GM21737 (cell line): ENCODE data around the gene AXIN2.

Experiments
- ATAC-seq: cut with Tn5 transposase; IDR thresholded peaks from one replicate; pipeline ENCODE4 v1.9.1; 2021; ENCODE audit warnings: mild to moderate bottlenecking, moderate library complexity; ENCODE audit not compliant: unreplicated experiment

The AXIN2 gene

GRCh38 chr17:65561452-65562205 lies at the start of gene AXIN2:
TSS of gene AXIN2 (minus strand) at chr17:65561648. CDS start at chr17:65558620, 3,028 bp downstream.
- ATAC-seq: peak; percentile 72

- ATAC-seq: no peak
These were observed 48.3 kb upstream of the AXIN2 start for GRCh38 chr17:65609749-65610148.

- no peak for ATAC-seq
These were observed 47.8 kb upstream of the AXIN2 start for GRCh38 chr17:65609286-65609685.

GRCh38 chr17:65604070-65604469 lies 42.6 kb upstream of the AXIN2 start:
- no peak for ATAC-seq

GRCh38 chr17:65601881-65602280 lies 40.4 kb upstream of the AXIN2 start:
- no peak for ATAC-seq

GRCh38 chr17:65601145-65601544 lies 39.7 kb upstream of the AXIN2 start:
- ATAC-seq: no peak

GRCh38 chr17:65600518-65600917 lies 39.1 kb upstream of the AXIN2 start:
- no peak for ATAC-seq

- ATAC-seq: no peak
These were observed 38.2 kb upstream of the AXIN2 start for GRCh38 chr17:65599650-65600049.

GRCh38 chr17:65598746-65599145 lies 37.3 kb upstream of the AXIN2 start:
- ATAC-seq: no peak

GRCh38 chr17:65595071-65595656 lies 33.7 kb upstream of the AXIN2 start:
- ATAC-seq: no peak

GRCh38 chr17:65593855-65594845 lies 32.7 kb upstream of the AXIN2 start:
- no peak for ATAC-seq

GRCh38 chr17:65593092-65593854 lies 31.8 kb upstream of the AXIN2 start:
- ATAC-seq: no peak

- ATAC-seq: no peak
These were observed 30.9 kb upstream of the AXIN2 start for GRCh38 chr17:65592125-65592965.

GRCh38 chr17:65589321-65589720 lies 27.9 kb upstream of the AXIN2 start:
- ATAC-seq: no peak

GRCh38 chr17:65588181-65588808 lies 26.8 kb upstream of the AXIN2 start:
- no peak for ATAC-seq

GRCh38 chr17:65587534-65588180 lies 26.2 kb upstream of the AXIN2 start:
- ATAC-seq: no peak

- ATAC-seq: no peak
These were observed 25.5 kb upstream of the AXIN2 start for GRCh38 chr17:65586899-65587298.

GRCh38 chr17:65584604-65585521 lies 23.4 kb upstream of the AXIN2 start:
- ATAC-seq: no peak
